SK-N-MC (cell line): ENCODE results near the gene TAS1R3.
A peak's percentile ranks its signal among the peaks of the same experiment; 100 is the strongest.

ENCODE experiments used
- DNase-seq: peaks from one replicate; pipeline ENCODE4 v3.0.0-alpha.2; 2011; ENCODE audit warnings: low read depth, low spot score
- H3K27ac ChIP-seq: fragments of 200-600 bp; sonication (generic); 2 replicates; pipeline ENCODE4 v1.5.1; 2016; ENCODE audit warnings: mixed run types
- H3K36me3 ChIP-seq: fragments of 200-600 bp; sonication (generic); 2 replicates; pipeline ENCODE4 v1.6.1; 2017; ENCODE audit warnings: antibody characterized with exemption, low read length, mixed read lengths; ENCODE audit not compliant: insufficient read depth
- H3K4me3 ChIP-seq: fragments of 200-600 bp; sonication (generic); 2 replicates; pipeline ENCODE4 v1.5.1; 2016
- H3K9ac ChIP-seq: fragments of 200-600 bp; sonication (generic); 2 replicates; pipeline ENCODE4 v1.8.0; 2017; ENCODE audit warnings: mixed run types, mixed read lengths; ENCODE audit not compliant: insufficient read length
- H3K9me3 ChIP-seq: fragments of 200-600 bp; sonication (generic); 2 replicates; pipeline ENCODE4 v1.6.1; 2017; ENCODE audit warnings: low read depth, mild to moderate bottlenecking, antibody characterized with exemption, low read length, moderate library complexity, mixed read lengths
- EZH2 ChIP-seq: fragments of 200-600 bp; sonication (generic); IDR thresholded peaks from one replicate; pipeline ENCODE4 v1.6.1; 2017; ENCODE audit warnings: antibody characterized with exemption
- FOXP2 ChIP-seq: optimal IDR thresholded peaks from 2 replicates; pipeline ENCODE3; 2011; ENCODE audit warnings: mild to moderate bottlenecking, moderate library complexity; ENCODE audit not compliant: insufficient read depth; ENCODE audit errors: extremely low read length, control extremely low read depth
- POLR2AphosphoS5 ChIP-seq: IDR thresholded peaks from 2 replicates; pipeline ENCODE4 v1.6.1; 2012; ENCODE audit warnings: mild to moderate bottlenecking, low read depth, low read length, borderline replicate concordance

TAS1R3 gene

DNA sequence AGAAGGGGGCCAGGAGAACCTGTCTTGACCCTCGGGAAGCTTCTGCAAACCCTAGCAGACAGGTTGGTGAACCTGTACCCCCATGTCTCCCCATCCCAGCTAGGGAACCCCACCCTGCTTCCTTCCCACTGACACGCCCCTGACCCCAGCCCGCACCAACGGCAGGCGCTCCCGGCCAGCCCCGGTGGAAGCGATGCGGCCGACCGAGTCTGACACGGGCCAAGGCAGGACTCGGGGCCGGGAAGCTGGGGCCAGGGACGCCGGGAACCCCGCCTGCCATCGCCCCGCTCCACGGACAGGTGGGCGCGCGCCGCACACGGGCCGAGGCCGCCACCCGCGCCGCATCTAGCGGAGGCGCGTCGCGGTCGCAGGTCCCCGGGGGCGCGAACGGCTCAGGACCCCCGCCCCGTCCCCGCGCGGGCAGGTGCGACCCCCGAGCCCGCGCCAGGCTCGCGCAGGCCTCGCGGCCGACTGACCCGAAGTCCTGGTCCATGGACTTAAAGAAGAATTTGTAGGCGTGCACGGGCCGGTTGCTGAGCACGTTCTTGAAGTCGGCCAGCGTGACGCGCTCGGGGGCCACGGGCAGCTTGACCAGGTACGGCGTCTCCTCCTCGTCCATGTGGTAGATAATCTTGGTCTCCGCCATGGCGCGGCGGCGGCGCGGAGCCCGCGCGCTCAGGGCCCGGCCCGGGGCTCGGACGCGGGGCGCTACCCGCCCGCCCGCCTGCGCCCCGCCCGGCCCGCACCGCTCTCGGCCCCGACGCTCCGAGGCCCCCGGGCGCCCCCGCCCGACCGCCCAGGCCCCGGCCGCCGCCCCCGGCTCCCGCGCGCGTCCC is 17.6 kb downstream of the TAS1R3 start:
- H3K27ac ChIP-seq: no peak overlapping the region
- no peaks in the 10 kb centered on the region for H3K9me3 ChIP-seq
- no peaks in the 10 kb centered on the region for H3K36me3 ChIP-seq
- no peak for DNase-seq
- H3K4me3 ChIP-seq: peak overlapping the region; percentile 87
- H3K9ac ChIP-seq: peak overlapping the region; percentile 77
- no peak for TF ChIP-seq FOXP2
- no peak for TF ChIP-seq POLR2AphosphoS5
- TF ChIP-seq EZH2: no peak

DNA sequence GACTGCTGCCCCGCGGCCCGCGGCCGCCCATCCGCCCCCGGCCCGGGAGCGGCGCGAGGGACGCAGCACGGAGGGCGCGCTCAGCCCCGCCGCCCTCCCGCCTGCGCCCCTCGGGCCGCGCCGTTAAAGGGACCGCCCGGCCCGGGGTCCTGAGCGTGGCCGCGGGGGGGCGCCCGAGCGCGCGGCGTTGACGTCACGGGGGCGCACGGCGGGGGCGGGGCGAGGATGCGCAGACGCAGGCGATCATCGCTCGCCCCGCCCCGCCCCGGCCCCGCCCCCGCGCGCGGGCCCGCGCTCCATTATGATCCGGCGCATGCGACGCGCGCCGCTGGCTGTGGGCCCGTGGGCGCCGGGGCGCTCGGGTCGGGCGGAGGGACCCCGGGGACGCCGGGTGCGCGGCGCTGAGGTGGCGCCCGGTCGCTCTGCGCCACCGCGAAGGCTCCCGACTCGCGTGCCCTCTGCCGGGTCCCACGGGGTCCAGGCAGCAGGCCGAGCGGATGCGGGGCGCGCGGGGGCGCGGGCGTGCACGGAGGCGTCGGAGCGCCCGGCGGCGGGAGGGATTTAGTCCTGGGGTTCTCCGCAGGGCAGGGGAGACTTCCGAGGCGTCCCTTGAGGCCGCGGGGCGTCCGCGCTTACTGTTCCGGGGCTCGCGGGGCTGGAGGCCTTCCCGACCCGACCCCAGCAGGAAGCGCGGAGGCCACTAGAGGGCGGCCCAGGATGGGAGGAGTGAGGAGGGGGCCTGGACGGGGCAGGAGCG is 18.4 kb downstream of the TAS1R3 start, which contains the start of gene DVL1:
Gene DVL1, minus strand, starts transcription at position 163 of the 757 bp plus-strand sequence. CDS start 353 bp downstream, outside the sequence.
- no peak for DNase-seq
- Histone ChIP-seq H3K36me3 (no peaks in the 10 kb centered on the region), H3K4me3 (peak within 1 kb of the TSS; percentile 88), H3K27ac (peak within 1 kb of the TSS; percentile 70), H3K9me3 (no peaks in the 10 kb centered on the region), H3K9ac (peak within 1 kb of the TSS; percentile 89)
- TF ChIP-seq FOXP2 (no peak), EZH2 (no peak), POLR2AphosphoS5 (no peak)

DNA sequence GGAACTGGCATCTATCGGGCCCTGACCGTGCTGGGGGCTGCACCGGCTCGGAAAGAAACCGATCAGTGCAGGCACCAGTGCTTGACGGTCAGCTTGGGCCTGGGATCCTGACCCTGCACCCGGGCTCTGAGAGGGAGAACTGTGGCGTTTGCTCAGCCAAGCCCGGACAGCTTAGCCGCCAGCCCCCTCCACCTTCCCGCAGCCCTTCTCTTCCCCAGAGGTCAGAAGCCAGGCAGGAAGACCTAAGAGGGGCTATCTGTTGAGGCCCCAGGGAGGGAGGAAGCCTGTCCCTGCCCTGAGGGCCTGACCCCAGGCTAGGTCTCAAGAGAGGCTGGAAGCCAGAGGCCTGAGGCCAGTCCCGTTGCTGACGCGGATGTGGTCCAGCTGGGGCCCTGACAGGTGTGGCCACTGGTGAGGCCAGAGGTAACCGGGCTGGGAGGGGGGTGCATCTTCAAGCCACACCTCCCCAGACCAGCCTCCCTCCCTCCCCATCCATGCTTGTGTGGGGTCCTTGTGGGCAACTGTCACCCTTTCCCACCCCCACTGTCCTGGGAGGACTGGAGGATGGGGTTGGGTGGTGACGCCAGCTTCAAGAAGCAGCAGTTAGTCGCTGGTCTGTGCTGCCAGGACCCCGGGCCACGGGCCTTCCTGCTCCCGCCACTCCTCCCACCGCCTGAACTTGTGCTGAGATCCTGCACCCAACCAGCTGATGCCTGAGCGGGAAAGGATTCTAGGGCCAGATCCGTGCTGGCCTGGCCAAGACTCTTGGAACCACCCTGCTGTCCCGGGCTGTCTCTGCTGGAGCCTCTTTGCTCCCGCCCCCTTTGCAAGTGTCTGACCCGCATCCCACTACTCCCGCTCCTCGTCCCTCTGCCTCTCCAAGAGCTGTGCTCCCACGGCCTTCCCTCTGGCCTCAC is 20.7 kb downstream of the TAS1R3 start:
- H3K36me3 ChIP-seq: no peaks in the 10 kb centered on the region
- TF ChIP-seq EZH2: no peak
- no peak for TF ChIP-seq FOXP2
- no peak; the same call in 1 of the 2 replicates for TF ChIP-seq POLR2AphosphoS5
- no peak for DNase-seq
- H3K9ac ChIP-seq: no peak overlapping the region
- no peaks in the 10 kb centered on the region for H3K9me3 ChIP-seq
- H3K4me3 ChIP-seq: no peak overlapping the region
- H3K27ac ChIP-seq: no peak overlapping the region

DNA sequence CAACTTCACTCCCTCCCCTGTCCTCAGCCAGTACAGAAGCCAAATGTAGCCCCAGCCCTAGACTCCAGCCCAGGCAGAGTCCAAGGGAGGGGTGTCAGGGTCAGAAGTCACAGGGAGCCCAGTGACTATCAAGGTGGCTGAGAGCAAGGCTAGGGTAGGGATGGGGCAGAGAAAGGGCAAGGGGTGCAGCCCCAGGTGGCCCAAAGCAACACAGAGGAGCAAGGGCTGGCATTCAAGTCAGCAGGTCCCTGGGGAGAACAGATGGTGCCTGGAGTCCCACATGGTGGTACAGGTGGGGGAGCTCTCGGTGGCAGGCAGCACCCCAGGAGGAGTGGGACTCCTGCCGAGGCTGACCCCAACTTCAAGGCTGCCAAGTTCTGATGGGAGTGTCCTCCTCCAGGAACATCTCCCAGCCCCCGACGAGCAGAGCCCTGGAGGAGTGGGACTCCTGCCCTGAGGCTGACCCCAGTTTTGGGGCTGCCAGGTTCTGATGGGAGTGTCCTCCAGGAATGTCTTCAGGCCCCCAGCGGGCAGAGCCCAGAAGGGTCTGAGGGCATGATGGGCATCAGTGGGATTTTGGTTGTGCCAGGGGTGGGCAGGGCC is 21.8 kb downstream of the TAS1R3 start:
- no peaks in the 10 kb centered on the region for H3K9me3 ChIP-seq
- H3K4me3 ChIP-seq: no peak overlapping the region
- TF ChIP-seq FOXP2 (no peak), EZH2 (no peak), POLR2AphosphoS5 (peak; percentile 30; the same call in 1 of the 2 replicates)
- no peak for DNase-seq
- H3K9ac ChIP-seq: no peak overlapping the region
- H3K36me3 ChIP-seq: no peaks in the 10 kb centered on the region
- H3K27ac ChIP-seq: no peak overlapping the region

DNA sequence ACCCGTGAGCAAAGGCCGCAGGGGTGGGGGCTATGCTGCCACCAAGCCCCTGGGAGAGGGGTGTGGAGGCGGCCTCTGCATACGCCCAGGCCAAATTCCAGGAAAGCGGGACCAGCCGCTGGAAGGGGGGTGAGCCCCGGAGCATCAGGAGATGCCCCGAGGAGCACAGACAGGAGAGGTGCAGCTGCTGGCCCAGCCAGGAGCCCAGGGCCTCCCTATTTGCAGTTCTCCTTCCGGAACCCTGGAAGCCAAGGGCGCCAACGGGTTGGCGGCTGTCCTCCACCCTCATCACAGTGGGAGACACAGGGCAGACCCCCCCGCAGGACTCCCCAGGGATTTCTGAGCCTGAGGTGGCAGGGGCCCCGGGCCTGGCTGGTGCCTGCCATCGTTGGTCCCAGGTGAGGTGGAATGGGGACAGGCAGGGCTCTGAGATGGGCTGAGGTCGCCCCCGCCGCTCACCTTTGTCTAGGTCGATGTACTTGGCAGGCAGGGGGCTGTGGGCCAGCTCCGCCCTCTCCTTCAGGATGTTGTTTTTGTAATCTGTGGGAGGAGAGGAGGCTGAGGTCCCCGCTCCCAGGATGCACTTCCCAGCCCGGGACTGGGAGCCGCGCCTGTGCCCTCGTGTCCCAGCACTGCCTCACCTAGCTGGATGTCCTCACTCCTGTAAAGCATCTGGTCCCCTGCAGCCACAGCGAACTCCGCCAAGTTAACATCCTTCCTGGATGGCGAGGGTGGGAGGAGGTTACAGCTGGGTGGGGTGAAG is 22.5 kb downstream of the TAS1R3 start:
- Histone ChIP-seq H3K36me3 (no peaks in the 10 kb centered on the region), H3K9me3 (no peaks in the 10 kb centered on the region), H3K27ac (no peak overlapping the region), H3K9ac (no peak overlapping the region), H3K4me3 (no peak overlapping the region)
- TF ChIP-seq FOXP2: no peak
- no peak; the same call in 1 of the 2 replicates for TF ChIP-seq POLR2AphosphoS5
- no peak for TF ChIP-seq EZH2
- DNase-seq: no peak

DNA sequence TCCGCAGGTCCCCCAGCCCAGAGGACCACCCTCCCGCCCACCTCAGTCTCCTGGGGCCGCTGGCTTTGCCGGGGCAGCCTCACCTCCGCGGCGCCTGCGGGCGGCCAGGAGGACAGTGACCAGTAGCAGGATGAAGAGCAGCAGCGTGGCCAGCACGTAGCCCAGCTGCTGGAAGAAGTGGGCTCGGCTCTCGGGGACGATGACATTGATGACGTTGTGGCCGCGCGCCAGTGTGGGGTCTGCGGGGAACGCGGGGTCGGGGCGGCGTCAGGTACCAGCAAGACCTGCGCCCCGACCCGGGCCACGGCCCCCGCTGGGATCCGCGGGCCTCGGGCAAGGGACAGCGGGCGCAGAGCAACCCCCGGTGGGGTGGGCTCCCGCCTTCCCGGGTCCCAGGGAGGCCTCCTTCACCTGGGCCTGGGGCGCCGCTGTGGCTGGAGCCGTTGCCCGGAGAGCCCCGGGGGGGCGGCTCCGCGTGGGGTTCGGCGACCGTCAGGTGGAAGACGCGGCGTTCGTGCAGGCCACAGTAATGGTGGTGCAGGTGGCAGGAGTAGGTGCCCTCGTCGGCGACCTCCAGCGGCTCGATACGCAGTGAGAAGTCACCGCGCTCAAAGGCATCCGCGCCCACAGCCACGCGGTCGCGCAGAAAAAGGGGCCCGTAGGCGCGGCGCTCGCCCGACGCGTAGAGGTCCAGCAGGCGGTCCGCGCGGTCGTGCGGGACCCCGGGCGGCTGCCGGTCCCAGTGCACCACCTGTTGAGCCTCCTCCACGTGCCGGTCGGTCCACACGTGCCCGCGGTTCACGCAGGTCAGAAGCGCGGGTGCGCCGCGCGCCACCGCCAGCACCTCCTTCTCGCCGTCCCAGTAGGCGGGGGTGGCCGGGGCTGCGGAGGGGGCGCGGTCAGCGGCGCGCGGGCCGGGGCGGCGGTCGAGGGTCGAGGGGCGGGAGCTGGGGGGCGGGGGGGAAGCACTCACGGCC is 23.5 kb downstream of the TAS1R3 start:
- H3K4me3 ChIP-seq: no peak overlapping the region
- no peak overlapping the region for H3K9ac ChIP-seq
- DNase-seq: no peak
- H3K9me3 ChIP-seq: no peaks in the 10 kb centered on the region
- no peak for TF ChIP-seq EZH2
- TF ChIP-seq FOXP2: no peak
- TF ChIP-seq POLR2AphosphoS5: 0 out of 2 replicates have a peak, but pooled peaks have one; percentile 31
- no peak overlapping the region for H3K27ac ChIP-seq
- H3K36me3 ChIP-seq: no peaks in the 10 kb centered on the region

DNA sequence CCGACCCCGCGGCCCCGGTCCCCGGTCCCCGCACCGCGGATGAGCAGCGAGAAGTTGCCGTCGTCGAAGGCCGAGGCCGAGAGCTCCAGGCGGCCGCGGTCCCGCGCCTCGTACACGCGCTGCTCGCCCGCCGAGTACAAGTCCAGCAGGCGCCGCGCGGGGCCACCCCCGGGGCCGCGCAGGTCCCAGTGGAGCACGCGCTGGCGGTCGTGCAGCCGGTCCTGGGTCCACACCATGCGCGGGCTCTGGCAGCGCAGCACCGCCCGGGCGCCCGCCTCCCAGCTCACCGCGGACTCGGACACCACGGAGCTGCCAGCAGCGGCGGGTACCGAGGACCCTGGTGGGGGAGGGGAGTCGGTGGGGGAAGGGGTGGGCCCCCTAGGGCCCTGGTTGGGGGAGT is 24.3 kb downstream of the TAS1R3 start:
- Histone ChIP-seq H3K27ac (no peak overlapping the region), H3K36me3 (no peaks in the 10 kb centered on the region), H3K9me3 (no peaks in the 10 kb centered on the region), H3K4me3 (no peak overlapping the region), H3K9ac (no peak overlapping the region)
- DNase-seq: no peak
- no peak for TF ChIP-seq FOXP2
- TF ChIP-seq EZH2: no peak
- no peak for TF ChIP-seq POLR2AphosphoS5
